ENCODE results near the gene CHORDC1. TPM values are rescaled to one million over a fixed set of nuclear protein-coding genes. Genes with fewer than 3 reads are reported as not detected.
"Not testable (repeated sequence)": the region's sequence is repeated elsewhere in the genome, so short reads cannot be mapped to it uniquely, and the experiment has no call there.

CHORDC1 gene
- total RNA-seq, 2 donors from 2014 or later = 49.1 to 55.3 TPM

DNA sequence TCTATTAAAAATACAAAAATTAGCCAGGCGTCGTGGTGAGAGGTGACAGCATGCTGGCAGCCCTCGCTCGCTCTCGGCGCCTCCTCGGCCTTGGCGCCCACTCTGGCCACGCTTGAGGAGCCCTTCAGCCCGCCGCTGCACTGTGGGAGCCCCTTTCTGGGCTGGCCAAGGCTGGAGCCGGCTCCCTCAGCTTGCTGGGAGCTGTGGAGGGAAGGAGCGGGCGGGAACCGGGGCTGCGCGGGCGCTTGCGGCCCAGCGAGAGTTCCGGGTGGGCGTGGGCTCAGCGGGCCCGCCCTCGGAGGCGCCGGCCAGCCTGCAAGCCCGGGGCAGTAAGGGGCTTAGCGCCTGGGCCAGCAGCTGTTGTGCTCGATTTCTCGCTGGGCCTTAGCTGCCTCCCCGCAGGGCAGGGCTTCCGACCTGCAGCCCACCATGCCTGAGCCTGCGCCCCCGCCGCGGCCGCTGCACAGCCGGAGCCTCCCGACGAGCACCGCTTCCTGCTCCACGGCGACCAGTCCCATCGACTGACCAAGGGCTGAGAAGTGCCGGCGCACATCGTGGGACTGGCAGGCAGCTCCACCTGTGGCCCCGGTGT lies 55.8 kb downstream of the CHORDC1 start:
- not testable (repeated sequence) for ATAC-seq (replicated peaks in 1 of 2); H3K9me3 Mint-ChIP-seq

More for the DNA sequence above, 55.8 kb downstream of the CHORDC1 start:
- not testable (repeated sequence) for DNase-seq; H3K36me3 Mint-ChIP-seq (ENCODE audit: insufficient read depth in 2 of 2); H3K4me1 Mint-ChIP-seq (ENCODE audit: low read depth); H3K27me3 Mint-ChIP-seq (ENCODE audit: low read depth); H3K27ac Mint-ChIP-seq; H3K4me3 Mint-ChIP-seq

Other genes starting within 250 kb of the CHORDC1 start
- gene TRIM49C, start 191.9 kb downstream of the CHORDC1 start, total RNA-seq = not detected
- gene UBTFL1, start 137.1 kb downstream of the CHORDC1 start, total RNA-seq = not detected
- gene NAALAD2, start 88.4 kb downstream of the CHORDC1 start, total RNA-seq = not detected

All from activated T-cell treated with anti-CD3 and anti-CD28 coated beads, Interleukin-2, amount 50 U/mL, for 72 hours (primary cell).